WERI-Rb-1 (cell line): ENCODE measurements around the gene ADGRF1.

Experiments used
- DNase-seq: peaks from one replicate; pipeline ENCODE4 v3.0.0-alpha.2; 2020
- H3K27ac ChIP-seq: fragments of 250-450 bp; sonication (Bioruptor Pico); 2 replicates; pipeline ENCODE4 v1.5.1; 2020; ENCODE audit warnings: mild to moderate bottlenecking, moderate library complexity
- H3K27me3 ChIP-seq: fragments of 250-450 bp; sonication (Bioruptor Pico); 2 replicates; pipeline ENCODE4 v1.5.1; 2021; ENCODE audit warnings: mild to moderate bottlenecking, low read depth, moderate library complexity; ENCODE audit not compliant: insufficient read depth, severe bottlenecking
- H3K36me3 ChIP-seq: fragments of 250-450 bp; sonication (Bioruptor Pico); 2 replicates; pipeline ENCODE4 v1.5.1; 2020; ENCODE audit warnings: mild to moderate bottlenecking, moderate library complexity
- H3K4me3 ChIP-seq: 2 replicates; pipeline ENCODE4 v1.5.1; 2011; ENCODE audit warnings: low read depth, mild to moderate bottlenecking, control low read depth, low read length
- H3K9me3 ChIP-seq: fragments of 250-450 bp; sonication (Bioruptor Pico); 2 replicates; pipeline ENCODE4 v1.5.1; 2021; ENCODE audit warnings: mild to moderate bottlenecking, moderate library complexity; ENCODE audit not compliant: severe bottlenecking
- CTCF ChIP-seq: IDR thresholded peaks from 2 replicates; pipeline ENCODE4 v1.5.1; 2011; ENCODE audit warnings: low read depth, mild to moderate bottlenecking, control low read depth, inconsistent platforms, low read length

Gene ADGRF1

GRCh38 chr6:47075168-47075567, 33.0 kb upstream of the ADGRF1 start:
- no peaks in the 10 kb centered on the region for H3K27me3 ChIP-seq
- H3K9me3 ChIP-seq: peaks cover 7% of the 10 kb centered on the region
- H3K4me3 ChIP-seq: no peak overlapping the region
- TF ChIP-seq CTCF: no peak
- H3K27ac ChIP-seq: no peak overlapping the region
- no peaks in the 10 kb centered on the region for H3K36me3 ChIP-seq
- DNase-seq: no peak

DNA sequence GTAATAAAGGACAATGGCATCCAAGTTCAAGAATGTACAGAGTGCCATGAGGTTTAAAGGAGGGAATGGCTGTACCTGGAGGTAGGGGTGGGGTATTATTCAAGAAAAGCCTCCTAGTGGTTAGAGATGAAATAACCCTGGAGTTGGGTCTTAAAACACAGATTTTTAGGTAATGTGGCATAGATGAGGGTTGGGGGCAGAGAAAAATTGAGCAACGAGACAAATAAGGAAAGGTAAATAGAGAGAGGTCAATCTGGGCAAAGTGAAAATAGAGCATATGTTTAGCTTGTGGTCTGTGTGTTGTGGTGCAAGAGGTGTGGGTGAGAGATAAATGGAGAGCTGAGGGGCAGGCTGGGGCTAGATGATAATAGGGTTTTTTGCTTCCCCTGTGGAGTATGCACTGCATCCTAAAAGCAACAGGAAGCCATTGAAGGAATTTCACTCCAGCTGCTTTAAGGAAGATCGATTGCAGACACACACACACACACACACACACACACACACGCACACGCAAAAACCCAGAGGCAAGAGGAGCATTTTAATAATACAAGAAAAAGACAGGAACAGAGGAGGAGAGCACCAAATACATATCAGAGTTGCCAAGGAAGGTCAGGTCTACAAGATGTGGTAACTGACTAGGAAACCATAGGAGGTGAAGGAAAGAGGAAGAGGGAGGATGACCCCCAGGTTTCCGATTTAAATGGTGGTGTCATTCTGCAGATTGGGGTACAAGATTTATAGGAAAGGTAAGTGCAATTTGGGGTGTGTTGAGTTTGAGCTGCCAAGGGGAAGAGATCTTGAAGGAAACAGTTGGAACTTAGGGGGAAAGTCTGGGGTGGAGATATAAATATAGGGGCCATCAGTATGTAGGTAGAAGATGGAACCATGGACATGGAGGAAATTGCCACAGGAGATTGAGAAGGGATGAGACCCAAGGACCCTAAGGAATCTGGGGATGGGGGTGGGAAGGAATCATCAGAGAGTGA, 31.3 kb upstream of the ADGRF1 start:
- H3K27ac ChIP-seq: peak overlapping the region; percentile 44; the same call in 1 of the 2 replicates
- H3K27me3 ChIP-seq: no peaks in the 10 kb centered on the region
- no peaks in the 10 kb centered on the region for H3K36me3 ChIP-seq
- H3K4me3 ChIP-seq: no peak overlapping the region
- peaks cover 7% of the 10 kb centered on the region for H3K9me3 ChIP-seq
- DNase-seq: no peak
- TF ChIP-seq CTCF: peak; percentile 41; the same call in 1 of the 2 replicates

- TF ChIP-seq CTCF: no peak
- no peaks in the 10 kb centered on the region for H3K36me3 ChIP-seq
- no peaks in the 10 kb centered on the region for H3K27me3 ChIP-seq
- peaks cover 7% of the 10 kb centered on the region for H3K9me3 ChIP-seq
- peak overlapping the region; percentile 44 for H3K27ac ChIP-seq
- DNase-seq: no peak
- no peak overlapping the region for H3K4me3 ChIP-seq
Measured at GRCh38 chr6:47072667-47073066, 30.5 kb upstream of the ADGRF1 start.

GRCh38 chr6:47071681-47072080, 29.5 kb upstream of the ADGRF1 start:
- Histone ChIP-seq H3K4me3 (no peak overlapping the region), H3K9me3 (peaks cover 7% of the 10 kb centered on the region), H3K27me3 (no peaks in the 10 kb centered on the region), H3K36me3 (no peaks in the 10 kb centered on the region), H3K27ac (peak overlapping the region; percentile 44)
- DNase-seq: peak; percentile 73
- no peak for TF ChIP-seq CTCF

DNA sequence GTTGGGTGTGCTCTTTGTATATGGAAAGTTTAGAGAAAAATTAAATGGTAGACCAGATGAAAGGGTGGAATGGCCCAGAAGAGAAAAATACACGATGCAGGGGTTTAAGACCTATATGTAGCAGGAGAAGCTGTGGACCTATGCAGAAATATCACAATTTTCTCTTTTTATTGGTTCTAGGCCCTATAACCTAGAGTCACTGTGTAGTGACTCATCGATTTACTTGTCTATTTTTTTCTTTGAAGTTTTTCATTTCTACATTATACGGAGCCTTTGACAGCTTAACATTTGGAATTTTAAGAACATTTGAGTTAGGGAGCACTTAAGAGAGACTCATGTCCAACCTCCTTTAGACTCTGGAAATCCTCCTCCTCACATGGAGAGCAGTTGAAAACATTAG, 28.3 kb upstream of the ADGRF1 start:
- H3K27me3 ChIP-seq: no peaks in the 10 kb centered on the region
- H3K36me3 ChIP-seq: no peaks in the 10 kb centered on the region
- H3K27ac ChIP-seq: no peak overlapping the region
- H3K4me3 ChIP-seq: no peak overlapping the region
- no peak for TF ChIP-seq CTCF
- peaks cover 6% of the 10 kb centered on the region for H3K9me3 ChIP-seq
- DNase-seq: no peak
